Glutamatergic neuron (in vitro differentiated cells): ENCODE data around the gene TUBGCP2. TPM values are rescaled to one million over a fixed set of nuclear protein-coding genes. Genes with fewer than 3 reads are reported as not detected.

Source experiments
- DNase-seq: peaks from one replicate; pipeline ENCODE4 v3.0.0; 2022
- H3K27ac Mint-ChIP-seq: one replicate; pipeline ENCODE4 v1.8.0; 2020; ENCODE audit warnings: mild to moderate bottlenecking, mixed read lengths, inconsistent platforms; ENCODE audit not compliant: unreplicated experiment
- H3K27me3 Mint-ChIP-seq: one replicate; pipeline ENCODE4 v1.8.0; 2020; ENCODE audit warnings: mild to moderate bottlenecking, moderate library complexity, mixed read lengths, inconsistent platforms; ENCODE audit not compliant: unreplicated experiment
- H3K36me3 Mint-ChIP-seq: one replicate; pipeline ENCODE4 v1.8.0; 2020; ENCODE audit warnings: mild to moderate bottlenecking, mixed read lengths, inconsistent platforms; ENCODE audit not compliant: unreplicated experiment
- H3K4me1 Mint-ChIP-seq: one replicate; pipeline ENCODE4 v1.8.0; 2020; ENCODE audit warnings: mild to moderate bottlenecking, low read depth, mixed read lengths, inconsistent platforms; ENCODE audit not compliant: unreplicated experiment
- H3K4me3 Mint-ChIP-seq: one replicate; pipeline ENCODE4 v1.8.0; 2020; ENCODE audit warnings: mild to moderate bottlenecking, mixed read lengths, inconsistent platforms; ENCODE audit not compliant: unreplicated experiment
- H3K9me3 Mint-ChIP-seq: one replicate; pipeline ENCODE4 v1.8.0; 2020; ENCODE audit warnings: mild to moderate bottlenecking, moderate library complexity, mixed read lengths, inconsistent platforms; ENCODE audit not compliant: unreplicated experiment
- total RNA-seq: library from RNA; stranded (reverse); fragmentation: NEBNext Ultra II Directional; extraction: Animal tissue kit (Norgen Biotek cat#: 25700); gene quantifications from one replicate; pipeline ENCODE4 v1.2.1, GENCODE V29; 2021; ENCODE audit not compliant: unreplicated experiment
- TF ChIP-seq, protein P1 (sequence below): fragments of 200-600 bp; sonication (generic); IDR thresholded peaks from one replicate; pipeline ENCODE4 v1.5.0; 2021; ENCODE audit not compliant: partially characterized antibody, unreplicated experiment

The TUBGCP2 gene
- total RNA-seq, 1 donor from 2014 or later: 61.4 TPM

DNA sequence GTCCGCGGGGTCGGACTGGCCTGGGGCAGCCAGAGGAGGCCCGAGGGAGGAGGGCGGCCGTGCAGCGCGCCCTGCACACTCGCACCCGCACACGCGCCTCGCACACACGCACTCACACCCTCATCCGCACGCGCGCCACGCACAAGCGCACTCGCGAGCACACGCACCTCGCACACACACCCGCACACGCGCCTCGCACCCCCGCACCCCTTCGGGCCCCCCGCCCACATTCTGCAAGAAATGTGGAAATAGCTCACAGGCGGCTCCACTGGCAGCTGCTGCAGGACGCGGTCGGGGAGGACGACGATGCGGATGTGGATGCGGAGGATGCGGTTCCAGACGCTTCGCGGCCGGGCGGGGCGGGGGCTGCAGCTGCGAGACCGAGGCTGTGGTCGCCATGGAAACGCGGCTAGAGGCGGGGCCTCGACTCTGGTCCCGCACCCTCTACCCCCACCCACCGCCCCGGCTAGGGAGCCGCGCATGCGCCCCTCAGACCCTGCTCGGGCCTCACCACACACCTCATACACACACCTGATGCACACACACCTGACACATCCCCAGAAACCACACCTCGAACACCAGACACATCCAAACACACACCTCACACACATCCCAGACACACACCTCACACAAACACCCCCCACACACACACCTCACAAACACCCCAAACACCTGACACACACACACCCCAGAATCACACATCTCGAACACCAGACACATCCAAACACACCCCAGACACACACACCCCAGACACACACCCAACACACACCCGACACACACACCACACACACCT, 28.1 kb upstream of the TUBGCP2 start, which contains the start of gene CALY:
Gene CALY, minus strand, starts transcription at position 320 of the 793 bp plus-strand sequence. CDS start 7,907 bp downstream, outside the sequence.
- peak within 1 kb of the TSS; percentile 64 for H3K4me3 Mint-ChIP-seq
- no peak within 1 kb of the TSS for H3K27ac Mint-ChIP-seq
- H3K27me3 Mint-ChIP-seq: peaks cover 17% of the 10 kb centered on the region
- H3K4me1 Mint-ChIP-seq: no peaks in the 10 kb centered on the region
- TF ChIP-seq, protein P1, sequence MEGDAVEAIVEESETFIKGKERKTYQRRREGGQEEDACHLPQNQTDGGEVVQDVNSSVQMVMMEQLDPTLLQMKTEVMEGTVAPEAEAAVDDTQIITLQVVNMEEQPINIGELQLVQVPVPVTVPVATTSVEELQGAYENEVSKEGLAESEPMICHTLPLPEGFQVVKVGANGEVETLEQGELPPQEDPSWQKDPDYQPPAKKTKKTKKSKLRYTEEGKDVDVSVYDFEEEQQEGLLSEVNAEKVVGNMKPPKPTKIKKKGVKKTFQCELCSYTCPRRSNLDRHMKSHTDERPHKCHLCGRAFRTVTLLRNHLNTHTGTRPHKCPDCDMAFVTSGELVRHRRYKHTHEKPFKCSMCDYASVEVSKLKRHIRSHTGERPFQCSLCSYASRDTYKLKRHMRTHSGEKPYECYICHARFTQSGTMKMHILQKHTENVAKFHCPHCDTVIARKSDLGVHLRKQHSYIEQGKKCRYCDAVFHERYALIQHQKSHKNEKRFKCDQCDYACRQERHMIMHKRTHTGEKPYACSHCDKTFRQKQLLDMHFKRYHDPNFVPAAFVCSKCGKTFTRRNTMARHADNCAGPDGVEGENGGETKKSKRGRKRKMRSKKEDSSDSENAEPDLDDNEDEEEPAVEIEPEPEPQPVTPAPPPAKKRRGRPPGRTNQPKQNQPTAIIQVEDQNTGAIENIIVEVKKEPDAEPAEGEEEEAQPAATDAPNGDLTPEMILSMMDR: no peak
- peaks cover 12% of the 10 kb centered on the region for H3K36me3 Mint-ChIP-seq
- DNase-seq: peak; percentile 92
- H3K9me3 Mint-ChIP-seq: peaks cover 5% of the 10 kb centered on the region

DNA sequence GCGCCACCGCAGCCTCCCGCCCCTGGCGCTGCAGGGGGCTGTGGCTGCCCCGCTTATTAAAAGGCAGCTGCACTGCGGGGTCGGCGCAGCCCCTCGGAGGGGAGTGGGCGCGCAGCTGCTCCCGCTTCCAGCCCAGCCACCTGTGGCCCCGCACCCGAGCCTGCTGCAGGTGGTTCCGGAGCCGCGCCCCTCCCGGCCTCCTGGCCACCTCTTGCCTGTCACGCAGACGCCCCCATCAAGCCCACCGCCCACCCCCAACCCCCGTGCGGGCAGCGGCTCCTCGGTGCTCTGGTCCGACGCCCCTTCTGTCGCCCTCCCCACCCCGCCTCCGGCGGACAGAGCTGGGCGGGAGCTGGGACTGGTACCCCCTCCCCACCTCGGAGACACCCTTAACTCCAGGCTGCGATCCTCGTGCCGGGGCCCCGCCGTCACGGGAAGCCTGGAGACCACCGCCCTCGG, 27.5 kb upstream of the TUBGCP2 start:
- Mint-ChIP-seq H3K4me3 (no peak overlapping the region), H3K9me3 (peaks cover 3% of the 10 kb centered on the region), H3K27ac (no peak overlapping the region), H3K4me1 (no peaks in the 10 kb centered on the region), H3K36me3 (peaks cover 15% of the 10 kb centered on the region), H3K27me3 (peaks cover 17% of the 10 kb centered on the region)
- TF ChIP-seq, protein P1: no peak
- peak; percentile 41 for DNase-seq

DNA sequence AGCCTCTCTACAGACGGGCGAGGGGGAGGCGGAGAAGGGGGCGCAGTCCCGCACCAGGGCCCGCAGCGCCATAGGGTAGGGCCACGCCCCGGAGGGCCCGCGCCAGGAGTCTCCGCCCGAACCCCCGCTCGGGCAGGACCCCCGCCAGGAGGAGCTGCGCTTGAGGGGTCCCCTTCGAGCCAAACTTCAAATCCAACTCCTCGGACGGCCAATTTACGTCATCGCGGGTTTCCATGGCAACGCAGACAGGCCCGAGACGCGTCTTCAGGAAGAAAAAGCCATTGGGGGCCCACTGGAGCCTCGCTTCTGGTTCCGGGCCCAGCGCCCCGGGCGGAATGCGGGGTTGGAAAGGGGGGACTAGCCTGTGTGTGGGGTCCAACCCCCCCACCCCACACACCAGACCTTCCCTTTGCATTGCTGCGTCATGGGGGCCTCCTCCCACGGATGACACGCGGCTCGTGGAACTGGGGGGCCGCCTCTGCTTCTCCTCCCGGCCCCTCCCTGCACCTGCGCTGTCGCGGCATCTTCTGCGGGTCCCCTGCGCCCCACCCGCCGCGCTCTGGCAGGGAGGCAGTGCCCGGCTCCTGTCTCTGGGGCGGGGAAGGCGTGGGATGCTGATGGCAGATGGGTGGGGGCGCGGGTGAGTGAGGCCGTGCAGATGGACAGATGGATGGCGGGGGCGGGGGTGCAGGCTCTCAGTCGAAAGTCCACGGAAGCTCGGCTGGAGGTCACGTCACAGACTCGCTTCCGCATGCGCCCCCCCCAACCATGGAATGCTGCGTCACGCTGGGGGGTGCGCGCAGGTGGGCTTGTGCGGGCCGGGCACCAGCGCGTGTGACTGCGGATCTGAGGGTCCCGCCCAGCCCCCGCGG, 26.8 kb upstream of the TUBGCP2 start:
- H3K4me3 Mint-ChIP-seq: no peak overlapping the region
- peak; percentile 78 for DNase-seq
- H3K9me3 Mint-ChIP-seq: peaks cover 3% of the 10 kb centered on the region
- H3K36me3 Mint-ChIP-seq: peaks cover 15% of the 10 kb centered on the region
- TF ChIP-seq, protein P1: no peak
- H3K27ac Mint-ChIP-seq: no peak overlapping the region
- peaks cover 17% of the 10 kb centered on the region for H3K27me3 Mint-ChIP-seq
- H3K4me1 Mint-ChIP-seq: no peaks in the 10 kb centered on the region

DNA sequence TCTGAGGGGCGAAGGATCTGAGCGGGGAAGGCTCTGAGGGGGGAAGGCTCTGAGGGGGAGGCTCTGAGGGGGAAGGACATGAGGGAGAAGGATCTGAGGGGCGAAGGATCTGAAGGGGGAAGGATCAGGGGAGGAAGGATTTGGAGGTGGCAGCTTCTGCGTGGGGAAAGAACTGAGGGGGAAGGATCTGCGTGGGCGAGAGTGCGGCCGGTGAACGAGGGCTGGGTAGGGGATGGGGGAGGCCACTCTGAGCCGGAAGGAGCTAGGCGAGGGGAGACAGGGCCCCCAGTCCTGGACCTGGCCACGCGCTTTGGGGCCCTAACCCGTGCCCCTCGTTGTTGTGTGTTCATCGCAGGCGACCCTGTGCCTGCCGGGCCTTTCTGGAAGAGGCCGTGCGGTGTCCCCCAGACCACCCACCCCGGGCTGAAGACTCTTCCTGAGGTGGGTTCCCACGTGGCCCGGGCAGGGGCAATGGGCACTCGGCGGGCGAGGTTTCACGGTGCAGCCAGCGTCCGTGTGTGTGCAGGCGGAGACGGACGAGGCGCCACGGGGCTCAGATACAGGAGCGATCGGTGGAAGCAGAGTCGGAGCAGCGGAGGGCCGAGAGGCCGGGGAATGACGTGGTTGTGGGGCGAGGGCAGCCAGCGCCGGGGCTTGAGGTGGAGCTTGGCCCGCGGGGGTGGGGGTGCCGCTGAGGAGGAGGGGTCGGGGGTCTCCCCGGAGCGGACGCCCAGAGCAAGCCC, 26.0 kb upstream of the TUBGCP2 start:
- DNase-seq: peak; percentile 61
- Mint-ChIP-seq H3K27me3 (peaks cover 15% of the 10 kb centered on the region), H3K4me1 (no peaks in the 10 kb centered on the region), H3K27ac (no peak overlapping the region), H3K9me3 (peaks cover 3% of the 10 kb centered on the region), H3K4me3 (peak overlapping the region; percentile 68), H3K36me3 (peaks cover 15% of the 10 kb centered on the region)
- TF ChIP-seq, protein P1: no peak
